22Rv1 (cell line): ENCODE results near the gene BTBD17.

Source experiments
- H3K27ac ChIP-seq: fragments of 450-650 bp; 2 replicates; pipeline ENCODE4 v1.5.1; 2017
- ZFX ChIP-seq: fragments of 450-650 bp; IDR thresholded peaks from 2 replicates; pipeline ENCODE4 v1.6.1; 2017; ENCODE audit warnings: antibody characterized with exemption, borderline replicate concordance
- TF ChIP-seq, protein P1 (sequence below): fragments of 450-650 bp; IDR thresholded peaks from 2 replicates; pipeline ENCODE4 v1.5.1; 2017; ENCODE audit warnings: mild to moderate bottlenecking

The BTBD17 gene

DNA sequence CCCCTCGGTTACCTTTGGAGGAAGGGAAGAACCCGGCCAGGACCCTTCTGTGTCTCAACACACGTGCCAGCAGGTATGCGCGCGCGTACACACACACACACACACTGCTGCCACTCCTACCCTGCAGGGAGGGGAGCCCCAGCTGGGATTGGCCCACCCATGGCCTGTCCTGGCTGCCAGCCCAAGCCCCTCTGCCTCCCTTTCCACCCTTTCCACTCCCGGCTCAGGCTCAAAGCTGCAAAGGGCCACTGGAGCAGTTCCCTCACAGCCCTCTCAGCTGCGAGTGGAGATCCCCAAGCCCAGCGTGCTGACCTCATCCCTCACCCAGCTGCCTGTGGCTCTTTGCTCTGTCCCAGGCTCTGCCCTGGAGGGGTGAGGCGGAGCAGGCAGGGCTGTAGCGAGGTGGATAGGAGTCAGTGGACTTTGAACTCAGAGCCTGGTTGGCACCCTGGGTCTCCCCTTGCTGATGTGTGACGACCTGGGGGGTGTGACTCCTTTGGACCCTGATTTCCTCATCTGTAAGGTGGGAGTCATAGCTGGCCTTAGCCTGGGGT, 21.1 kb downstream of the BTBD17 start:
- no peak overlapping the region for H3K27ac ChIP-seq
- no peak for TF ChIP-seq ZFX
- TF ChIP-seq, protein P1, sequence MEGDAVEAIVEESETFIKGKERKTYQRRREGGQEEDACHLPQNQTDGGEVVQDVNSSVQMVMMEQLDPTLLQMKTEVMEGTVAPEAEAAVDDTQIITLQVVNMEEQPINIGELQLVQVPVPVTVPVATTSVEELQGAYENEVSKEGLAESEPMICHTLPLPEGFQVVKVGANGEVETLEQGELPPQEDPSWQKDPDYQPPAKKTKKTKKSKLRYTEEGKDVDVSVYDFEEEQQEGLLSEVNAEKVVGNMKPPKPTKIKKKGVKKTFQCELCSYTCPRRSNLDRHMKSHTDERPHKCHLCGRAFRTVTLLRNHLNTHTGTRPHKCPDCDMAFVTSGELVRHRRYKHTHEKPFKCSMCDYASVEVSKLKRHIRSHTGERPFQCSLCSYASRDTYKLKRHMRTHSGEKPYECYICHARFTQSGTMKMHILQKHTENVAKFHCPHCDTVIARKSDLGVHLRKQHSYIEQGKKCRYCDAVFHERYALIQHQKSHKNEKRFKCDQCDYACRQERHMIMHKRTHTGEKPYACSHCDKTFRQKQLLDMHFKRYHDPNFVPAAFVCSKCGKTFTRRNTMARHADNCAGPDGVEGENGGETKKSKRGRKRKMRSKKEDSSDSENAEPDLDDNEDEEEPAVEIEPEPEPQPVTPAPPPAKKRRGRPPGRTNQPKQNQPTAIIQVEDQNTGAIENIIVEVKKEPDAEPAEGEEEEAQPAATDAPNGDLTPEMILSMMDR, result no peak

DNA sequence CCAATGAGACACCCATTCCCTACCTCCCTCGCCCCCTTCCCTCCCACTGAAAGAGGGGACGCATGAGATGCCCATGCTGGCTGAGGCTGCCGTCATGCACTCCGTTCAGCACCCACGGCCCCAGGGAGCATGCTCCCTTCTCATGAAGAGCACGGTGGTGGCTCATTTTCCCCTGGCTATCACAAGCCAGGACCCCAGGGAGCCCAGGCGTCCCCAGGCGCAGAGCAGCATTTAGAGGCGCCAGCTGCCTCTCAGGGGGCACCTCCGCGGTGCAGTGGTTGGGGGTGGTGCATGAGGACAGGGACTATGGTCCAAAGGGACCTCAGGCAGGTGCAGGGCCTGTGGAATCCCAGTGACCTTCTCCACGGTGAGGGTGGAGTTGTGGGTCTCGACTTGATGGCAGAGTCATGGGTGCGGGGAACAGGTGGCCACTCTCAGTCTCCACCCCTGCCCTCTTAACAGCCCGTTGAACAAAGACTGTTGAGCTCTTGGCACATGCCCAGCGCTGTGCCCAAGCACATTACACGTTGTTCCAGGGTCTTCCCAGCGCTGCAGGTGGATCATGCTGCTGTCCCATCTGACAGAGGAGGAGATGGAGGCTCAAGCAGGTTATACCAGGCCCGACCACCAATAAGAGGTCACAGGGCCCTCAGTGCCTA, 22.0 kb downstream of the BTBD17 start:
- TF ChIP-seq, protein P1, result no peak
- TF ChIP-seq ZFX, result no peak
- H3K27ac ChIP-seq, result no peak overlapping the region

DNA sequence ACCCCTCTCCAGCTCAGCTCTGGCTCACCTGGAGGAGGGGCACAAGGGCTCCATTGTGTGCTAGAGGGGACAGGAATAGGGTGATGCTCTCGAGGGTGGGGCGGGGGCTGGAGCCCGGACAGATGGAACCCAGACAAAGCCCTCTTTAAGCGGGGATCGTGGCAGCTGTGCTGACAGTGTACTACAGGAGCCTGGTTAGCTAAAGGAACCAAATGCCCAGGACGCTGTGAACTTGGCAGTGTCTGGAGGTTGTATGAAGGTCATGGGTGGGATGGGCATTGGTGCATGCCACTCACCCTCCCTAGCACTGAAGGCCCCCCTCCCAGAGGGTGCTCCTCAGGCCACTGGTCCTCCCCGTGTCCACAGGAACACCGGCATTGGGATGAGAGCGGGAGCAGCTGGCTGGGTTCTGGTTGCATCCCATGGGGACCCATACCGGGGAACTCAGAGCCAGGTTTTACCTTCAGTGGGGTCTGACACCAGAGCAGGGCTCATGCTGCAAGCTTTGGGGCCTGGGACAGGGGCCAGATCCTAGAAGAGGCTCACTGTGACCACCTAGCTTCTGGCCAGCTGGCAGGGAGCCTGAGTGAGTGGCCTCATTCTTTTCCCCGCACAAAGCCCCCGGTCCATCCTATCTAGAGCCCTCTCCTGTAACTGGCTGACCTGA, 23.7 kb downstream of the BTBD17 start:
- TF ChIP-seq, protein P1, result no peak
- TF ChIP-seq ZFX, result no peak
- no peak overlapping the region for H3K27ac ChIP-seq

DNA sequence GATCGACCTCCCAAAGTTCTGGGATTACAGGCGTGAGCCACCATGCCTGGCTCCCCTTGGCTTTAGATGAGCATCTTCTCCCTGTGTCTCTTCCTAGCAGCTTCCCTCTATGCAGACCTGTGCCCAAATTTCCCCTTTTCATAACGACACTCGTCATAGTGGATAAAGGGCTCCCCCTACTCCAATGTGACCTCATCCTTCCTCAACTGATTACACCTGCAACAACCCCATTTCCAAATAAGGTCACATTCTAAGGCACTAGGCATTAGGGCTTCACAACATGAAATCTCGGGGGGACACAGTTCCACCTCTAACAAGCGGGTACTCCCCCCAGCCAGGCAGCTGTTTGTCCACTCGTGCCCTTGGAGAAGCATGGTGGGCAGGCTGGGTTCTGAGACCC, 25.4 kb downstream of the BTBD17 start:
- TF ChIP-seq, protein P1, result no peak
- no peak for TF ChIP-seq ZFX
- H3K27ac ChIP-seq, result no peak overlapping the region

DNA sequence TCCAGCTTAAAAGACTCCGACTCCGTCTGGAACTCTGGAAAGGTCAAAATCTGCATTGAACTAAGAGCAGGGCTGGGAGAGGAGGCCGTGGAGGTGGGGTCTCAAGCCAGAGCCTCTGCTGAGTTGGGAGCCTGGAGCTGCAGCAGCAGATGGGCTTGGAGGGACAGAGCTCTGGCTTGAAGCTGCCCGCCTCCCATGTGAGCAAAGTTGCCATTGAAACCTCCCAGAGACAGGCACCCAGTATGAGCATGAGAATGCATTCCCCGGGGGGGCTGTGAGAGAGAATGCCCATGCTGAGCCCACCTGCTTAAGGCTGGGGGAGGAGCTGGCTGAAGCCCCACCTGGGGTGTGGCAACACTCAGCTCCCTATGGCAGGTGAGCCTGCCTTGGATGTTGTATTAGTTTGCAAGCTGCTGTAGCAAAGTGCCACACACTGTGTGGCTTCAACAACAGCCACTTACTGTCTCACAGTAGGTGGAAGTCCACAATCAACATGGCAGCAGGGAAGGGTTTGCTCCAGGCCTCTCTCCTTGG, 26.1 kb downstream of the BTBD17 start:
- TF ChIP-seq, protein P1, result no peak
- TF ChIP-seq ZFX, result no peak
- no peak overlapping the region for H3K27ac ChIP-seq

DNA sequence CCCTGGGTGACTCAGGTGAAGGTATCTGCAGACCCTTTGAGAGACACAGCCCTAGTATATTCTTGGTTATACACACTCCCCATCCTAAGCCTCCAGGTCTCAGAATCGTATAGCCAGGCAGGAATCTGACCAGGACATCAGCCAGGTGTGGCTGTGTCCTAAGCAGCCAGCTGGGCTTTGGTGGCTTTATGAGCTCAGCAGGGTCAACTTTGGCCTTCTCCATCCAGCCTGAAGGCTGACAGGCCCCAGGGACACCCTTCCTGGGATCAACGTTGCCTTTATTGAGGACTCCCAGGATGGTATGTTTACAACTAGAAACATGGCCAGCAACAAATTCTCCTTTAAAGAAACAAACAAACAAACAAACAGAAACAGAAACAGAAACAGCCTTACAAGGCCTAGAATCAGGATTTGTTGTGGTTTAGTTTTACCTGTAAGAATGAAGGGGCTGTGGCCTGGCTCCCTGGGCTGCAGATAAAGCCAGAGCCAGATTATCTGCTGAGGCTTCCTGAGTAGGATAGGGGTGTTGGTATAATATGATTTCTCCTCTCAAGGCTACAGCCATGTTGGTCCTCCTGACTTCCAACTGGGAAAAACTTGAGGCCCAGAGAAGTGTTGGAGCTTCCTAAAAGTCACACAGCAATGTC, 27.2 kb downstream of the BTBD17 start:
- no peak overlapping the region for H3K27ac ChIP-seq
- TF ChIP-seq ZFX, result no peak
- TF ChIP-seq, protein P1, result no peak
